Testis (tissue), 2 donors: ENCODE measurements around the gene CACNB2.

ENCODE experiments used
- POLR2A ChIP-seq: fragments of 450-650 bp; IDR thresholded peaks from one replicate; pipeline ENCODE4 v1.6.1; 2017; ENCODE audit warnings: antibody characterized with exemption, mild to moderate bottlenecking, moderate library complexity
- TF ChIP-seq, protein P1 (sequence below), 3 experiments: fragments of 450-650 bp in 2 of 3; fragments of 200-600 bp in 1 of 3; sonication (generic) in 1 of 3; IDR thresholded peaks; one replicate each; pipeline ENCODE4 v1.5.1; 2016 to 2019; ENCODE audit warnings: antibody characterized with exemption in 3 of 3, mild to moderate bottlenecking in 2 of 3, moderate library complexity in 1 of 3

DNA sequence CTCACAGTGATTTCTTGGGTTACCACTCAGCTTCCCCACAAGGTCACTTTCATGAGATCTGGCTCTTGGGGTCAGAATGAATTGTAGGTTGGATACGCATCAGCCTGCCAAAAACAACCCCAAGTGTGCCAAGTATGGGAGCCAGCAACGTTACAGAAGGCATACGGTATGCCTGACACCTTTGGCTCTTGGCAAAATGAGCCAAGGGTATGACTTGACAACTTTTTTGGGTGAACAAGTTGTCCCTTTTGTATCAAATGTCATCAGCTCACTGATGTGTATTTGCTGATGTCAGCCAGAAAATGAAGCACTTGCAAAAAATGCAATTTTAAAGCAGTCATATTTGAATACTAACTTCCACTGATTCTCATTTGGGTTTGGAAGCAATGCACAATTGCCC is 168.4 kb downstream of the CACNB2 start:
- TF ChIP-seq, protein P1, sequence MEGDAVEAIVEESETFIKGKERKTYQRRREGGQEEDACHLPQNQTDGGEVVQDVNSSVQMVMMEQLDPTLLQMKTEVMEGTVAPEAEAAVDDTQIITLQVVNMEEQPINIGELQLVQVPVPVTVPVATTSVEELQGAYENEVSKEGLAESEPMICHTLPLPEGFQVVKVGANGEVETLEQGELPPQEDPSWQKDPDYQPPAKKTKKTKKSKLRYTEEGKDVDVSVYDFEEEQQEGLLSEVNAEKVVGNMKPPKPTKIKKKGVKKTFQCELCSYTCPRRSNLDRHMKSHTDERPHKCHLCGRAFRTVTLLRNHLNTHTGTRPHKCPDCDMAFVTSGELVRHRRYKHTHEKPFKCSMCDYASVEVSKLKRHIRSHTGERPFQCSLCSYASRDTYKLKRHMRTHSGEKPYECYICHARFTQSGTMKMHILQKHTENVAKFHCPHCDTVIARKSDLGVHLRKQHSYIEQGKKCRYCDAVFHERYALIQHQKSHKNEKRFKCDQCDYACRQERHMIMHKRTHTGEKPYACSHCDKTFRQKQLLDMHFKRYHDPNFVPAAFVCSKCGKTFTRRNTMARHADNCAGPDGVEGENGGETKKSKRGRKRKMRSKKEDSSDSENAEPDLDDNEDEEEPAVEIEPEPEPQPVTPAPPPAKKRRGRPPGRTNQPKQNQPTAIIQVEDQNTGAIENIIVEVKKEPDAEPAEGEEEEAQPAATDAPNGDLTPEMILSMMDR (IDR thresholded peaks at IDR 0.05), result no peak
- TF ChIP-seq POLR2A, result no peak
